Brain microvascular endothelial cell (primary cell): Measurements from ENCODE around the gene SUSD6.

Source experiments
- DNase-seq: peaks from one replicate; pipeline ENCODE4 v3.0.0-alpha.2; 2020
- H3K27ac ChIP-seq: fragments of 250-450 bp; sonication (Bioruptor Pico); 2 replicates; pipeline ENCODE4 v1.5.1; 2020; ENCODE audit warnings: mild to moderate bottlenecking, moderate library complexity
- H3K27me3 ChIP-seq: fragments of 250-450 bp; sonication (Bioruptor Pico); replicated peaks from 2 replicates; pipeline ENCODE4 v1.5.1; 2020; ENCODE audit warnings: mild to moderate bottlenecking
- H3K36me3 ChIP-seq: fragments of 250-450 bp; sonication (Bioruptor Pico); replicated peaks from 2 replicates; pipeline ENCODE4 v1.5.1; 2020; ENCODE audit warnings: mild to moderate bottlenecking
- H3K4me3 ChIP-seq: 2 replicates; pipeline ENCODE4 v1.5.1; 2011; ENCODE audit warnings: low read depth, mild to moderate bottlenecking, control low read depth, low read length, moderate library complexity
- CTCF ChIP-seq: IDR thresholded peaks from 2 replicates; pipeline ENCODE4 v1.5.1; 2011; ENCODE audit warnings: low read depth, mild to moderate bottlenecking, moderate library complexity, low read length, control low read depth, inconsistent platforms; ENCODE audit errors: missing control alignments
- in situ Hi-C: cut with HindIII; loops from 2 replicates; pipeline ENCODE4 v1.10.0; 2017; ENCODE audit warnings: low sequenced_read_pairs, low pct_ligation_motif_present

SUSD6 gene

GRCh38 chr14:69571449-69572029 lies 39.9 kb upstream of the SUSD6 start:
- Histone ChIP-seq H3K4me3 (no peak overlapping the region), H3K36me3 (no peaks in the 10 kb centered on the region), H3K27ac (no peak overlapping the region), H3K27me3 (peaks cover 49% of the 10 kb centered on the region)
- no peak for TF ChIP-seq CTCF
- in situ Hi-C loops = no loop called here
- no peak for DNase-seq

GRCh38 chr14:69572030-69572840 lies 39.2 kb upstream of the SUSD6 start:
- in situ Hi-C loops = no loop called here
- no peak for DNase-seq
- Histone ChIP-seq H3K27ac (no peak overlapping the region), H3K4me3 (peak overlapping the region; percentile 20), H3K36me3 (no peaks in the 10 kb centered on the region), H3K27me3 (peaks cover 49% of the 10 kb centered on the region)
- no peak for TF ChIP-seq CTCF

GRCh38 chr14:69572841-69573135 lies 38.6 kb upstream of the SUSD6 start:
- peaks cover 49% of the 10 kb centered on the region for H3K27me3 ChIP-seq

GRCh38 chr14:69573205-69573830 lies 38.1 kb upstream of the SUSD6 start:
- no peak overlapping the region for H3K4me3 ChIP-seq
- DNase-seq = no peak
- H3K27me3 ChIP-seq = peaks cover 49% of the 10 kb centered on the region
- H3K27ac ChIP-seq = no peak overlapping the region
- in situ Hi-C loops = no loop called here
- no peaks in the 10 kb centered on the region for H3K36me3 ChIP-seq
- TF ChIP-seq CTCF = no peak

More at GRCh38 chr14:69572841-69573135, 38.6 kb upstream of the SUSD6 start:
- no peak overlapping the region for H3K4me3 ChIP-seq
- no peak overlapping the region for H3K27ac ChIP-seq
- no peak for DNase-seq
- in situ Hi-C loops = no loop called here
- TF ChIP-seq CTCF = no peak
- H3K36me3 ChIP-seq = no peaks in the 10 kb centered on the region

GRCh38 chr14:69573831-69574262 lies 37.5 kb upstream of the SUSD6 start:
- Histone ChIP-seq H3K27me3 (peaks cover 49% of the 10 kb centered on the region), H3K4me3 (no peak overlapping the region), H3K36me3 (no peaks in the 10 kb centered on the region), H3K27ac (no peak overlapping the region)
- TF ChIP-seq CTCF = no peak
- DNase-seq = no peak
- in situ Hi-C loops = no loop called here
